Activated naive CD8-positive, alpha-beta T cell treated with anti-CD3 and anti-CD28 coated beads, Interleukin-2, amount 10 ng/mL, durations not matched to agents 7 days and 5 days (primary cell): ENCODE results near the gene MEI1. TPM values are rescaled to one million over a fixed set of nuclear protein-coding genes. Genes with fewer than 3 reads are reported as not detected.

Experiments
- ATAC-seq: fragments of 150-1000 bp; cut with Tn5 transposase; one replicate; pipeline ENCODE4 v1.10.0; 2021; ENCODE audit warnings: low read depth, moderate library complexity
- POLR2A ChIA-PET: fragments of 350-600 bp; sonication (Branson Sonifier 250); formaldehyde crosslinking; loops from one replicate; lab custom pipeline; 2021; ENCODE audit warnings: antibody characterized with exemption; lab: Charles Lee
- DNase-seq: peaks from one replicate; pipeline ENCODE4 v3.0.0; 2021
- H3K27ac Mint-ChIP-seq: one replicate; pipeline ENCODE4 v1.8.0; 2022; ENCODE audit warnings: mild to moderate bottlenecking, mixed read lengths
- H3K27me3 Mint-ChIP-seq: one replicate; pipeline ENCODE4 v1.8.0; 2022; ENCODE audit warnings: mild to moderate bottlenecking, moderate library complexity, mixed read lengths
- H3K36me3 Mint-ChIP-seq: one replicate; pipeline ENCODE4 v1.8.0; 2021; ENCODE audit warnings: mild to moderate bottlenecking, mixed read lengths
- H3K4me1 Mint-ChIP-seq: one replicate; pipeline ENCODE4 v1.8.0; 2021; ENCODE audit warnings: mixed read lengths
- H3K4me3 Mint-ChIP-seq: one replicate; pipeline ENCODE4 v1.8.0; 2022; ENCODE audit warnings: mild to moderate bottlenecking, moderate library complexity, mixed read lengths
- H3K9me3 Mint-ChIP-seq: one replicate; pipeline ENCODE4 v1.8.0; 2021; ENCODE audit warnings: mixed read lengths
- total RNA-seq, 2 experiments: library from RNA; stranded (reverse); gene quantifications; one replicate each; pipeline ENCODE4 v1.2.3, GENCODE V29; 2021

The MEI1 gene
- total RNA-seq, 2 experiments from 2014 or later = 52.1 to 52.5 TPM

DNA sequence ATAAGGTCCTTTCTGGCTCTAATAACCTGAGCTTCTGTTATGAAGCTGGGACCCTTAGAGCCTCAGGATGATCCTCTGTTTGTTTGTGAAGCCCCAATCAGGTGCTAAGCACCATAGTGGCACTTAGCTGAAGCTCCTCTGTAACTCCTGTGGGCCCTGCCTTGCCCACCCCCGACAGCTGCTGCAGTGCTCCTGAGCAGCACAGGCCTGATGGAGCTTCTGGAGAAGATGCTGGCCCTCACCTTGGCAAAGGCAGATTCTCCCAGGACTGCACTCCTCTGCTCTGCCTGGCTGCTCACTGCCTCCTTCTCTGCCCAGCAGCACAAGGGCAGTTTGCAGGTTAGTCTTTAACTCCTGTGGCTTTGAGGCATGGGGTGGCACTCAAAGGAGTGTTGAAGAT, 82.2 kb downstream of the MEI1 start:
- Mint-ChIP-seq H3K27me3 (no peaks in the 10 kb centered on the region), H3K4me3 (peak overlapping the region; percentile 82), H3K9me3 (no peaks in the 10 kb centered on the region), H3K27ac (peak overlapping the region; percentile 96), H3K4me1 (peaks cover 39% of the 10 kb centered on the region), H3K36me3 (peaks cover 8% of the 10 kb centered on the region)
- peak; percentile 52 for DNase-seq
- peak; percentile 22 for ATAC-seq
- POLR2A ChIA-PET = interaction anchor here (0.6 to 7.5 kb wide), 26 partner anchors 9 to 833 kb away, joined by 3 to 250 read pairs (median 5); partner anchors contain the start of genes CCDC134, CENPM, MEI1 and PMM1

DNA sequence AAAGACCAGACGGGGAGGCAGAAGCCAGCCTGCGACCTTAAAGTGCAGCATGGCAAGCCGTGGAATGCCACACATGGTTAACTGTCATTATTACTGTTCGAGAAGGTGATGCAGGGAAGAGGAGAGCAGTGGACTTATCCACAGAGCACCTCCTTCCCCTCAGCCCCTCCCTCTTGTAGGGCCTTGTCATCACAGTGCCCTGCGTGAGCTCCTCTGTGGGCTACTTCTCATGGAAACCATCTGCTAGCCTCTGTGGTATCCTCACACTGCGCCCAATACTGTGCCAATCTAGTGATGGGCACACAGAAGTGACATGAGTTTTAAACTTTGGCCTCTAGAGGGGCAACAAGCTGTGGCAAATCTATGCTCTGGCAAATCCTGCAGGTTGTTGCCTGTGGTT, 83.0 kb downstream of the MEI1 start:
- H3K4me1 Mint-ChIP-seq = peaks cover 42% of the 10 kb centered on the region

DNA sequence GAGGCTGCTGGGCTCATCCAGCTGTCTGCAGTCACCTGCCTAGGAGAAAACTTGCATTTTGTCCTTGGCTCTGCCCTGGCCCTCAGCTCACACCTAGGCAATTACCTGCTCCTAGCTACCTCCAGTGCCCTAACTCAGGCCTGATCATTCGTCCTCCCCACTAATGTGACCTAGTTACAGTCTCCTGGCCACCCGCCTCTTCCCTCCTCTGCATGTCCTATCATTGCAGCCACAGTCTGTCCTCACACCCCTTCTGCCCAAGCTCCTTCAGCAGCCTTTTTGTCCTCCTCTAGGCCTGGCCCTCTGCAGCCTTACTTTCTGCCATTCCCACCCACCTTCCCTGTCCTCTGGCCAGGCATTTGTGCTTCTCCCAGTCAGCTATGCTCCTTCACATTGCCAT, 83.4 kb downstream of the MEI1 start:
- POLR2A ChIA-PET = interaction anchor here (2.5 to 7.5 kb wide), 3 partner anchors 8 to 164 kb away, joined by 14 to 250 read pairs (median 16); partner anchors contain the start of genes CCDC134 and CENPM
- H3K36me3 Mint-ChIP-seq = peaks cover 8% of the 10 kb centered on the region

More for the DNA sequence above, 83.0 kb downstream of the MEI1 start:
- POLR2A ChIA-PET = interaction anchor here (1.4 to 7.5 kb wide), 6 partner anchors 8 to 164 kb away, joined by 4 to 250 read pairs (median 15); partner anchors contain the start of genes CCDC134, CENPM and SREBF2
- Mint-ChIP-seq H3K4me3 (peak overlapping the region; percentile 82), H3K9me3 (no peaks in the 10 kb centered on the region), H3K36me3 (peaks cover 8% of the 10 kb centered on the region), H3K27me3 (no peaks in the 10 kb centered on the region), H3K27ac (peak overlapping the region; percentile 96)
- DNase-seq (peak; percentile 40), ATAC-seq (peak; percentile 8)

DNA sequence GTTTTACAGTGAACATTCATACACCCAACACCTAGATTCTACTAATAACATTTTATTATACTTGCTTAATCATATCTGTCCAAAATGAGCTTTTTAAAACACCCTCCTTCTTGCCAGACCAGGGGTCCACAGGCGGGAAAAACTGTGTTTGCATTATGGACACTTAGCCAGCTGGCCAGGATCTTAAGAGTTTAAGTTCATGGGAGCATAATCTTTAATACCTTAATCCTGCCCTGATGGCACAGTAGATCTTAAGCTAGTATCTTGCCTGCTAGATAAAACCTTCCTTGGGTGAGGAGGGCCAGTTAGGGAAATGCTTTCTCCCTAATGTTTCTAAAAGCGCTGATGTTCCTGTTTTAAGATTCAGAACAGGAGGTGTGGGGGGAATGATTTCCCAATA, 88.0 kb downstream of the MEI1 start:
- no peak for ATAC-seq
- H3K36me3 Mint-ChIP-seq = peaks cover 24% of the 10 kb centered on the region
- POLR2A ChIA-PET = interaction anchor here (0.6 to 3.6 kb wide), 3 partner anchors 13 to 153 kb away, joined by 3 to 23 read pairs (median 4); partner anchors contain the start of gene CCDC134
- H3K4me1 Mint-ChIP-seq = peaks cover 18% of the 10 kb centered on the region
- no peak for DNase-seq
- H3K4me3 Mint-ChIP-seq = no peak overlapping the region
- H3K27ac Mint-ChIP-seq = no peak overlapping the region
- H3K9me3 Mint-ChIP-seq = no peaks in the 10 kb centered on the region
- H3K27me3 Mint-ChIP-seq = no peaks in the 10 kb centered on the region

More for the DNA sequence above, 83.4 kb downstream of the MEI1 start:
- ATAC-seq (no peak), DNase-seq (no peak)
- H3K27ac Mint-ChIP-seq = peak overlapping the region; percentile 96
- peak overlapping the region; percentile 82 for H3K4me3 Mint-ChIP-seq
- H3K27me3 Mint-ChIP-seq = no peaks in the 10 kb centered on the region
- peaks cover 40% of the 10 kb centered on the region for H3K4me1 Mint-ChIP-seq
- no peaks in the 10 kb centered on the region for H3K9me3 Mint-ChIP-seq

- DNase-seq (no peak), ATAC-seq (no peak)
- Mint-ChIP-seq H3K9me3 (no peaks in the 10 kb centered on the region), H3K36me3 (peaks cover 40% of the 10 kb centered on the region), H3K27ac (no peak overlapping the region), H3K4me1 (peaks cover 8% of the 10 kb centered on the region), H3K4me3 (no peak overlapping the region), H3K27me3 (no peaks in the 10 kb centered on the region)
- POLR2A ChIA-PET = interaction anchor here (1.2 kb wide), 1 partner anchor 12 kb away, joined by 3 read pairs; no protein-coding TSS in a partner anchor
Measured at GRCh38 chr22:41793871-41794270, 94.6 kb downstream of the MEI1 start.

DNA sequence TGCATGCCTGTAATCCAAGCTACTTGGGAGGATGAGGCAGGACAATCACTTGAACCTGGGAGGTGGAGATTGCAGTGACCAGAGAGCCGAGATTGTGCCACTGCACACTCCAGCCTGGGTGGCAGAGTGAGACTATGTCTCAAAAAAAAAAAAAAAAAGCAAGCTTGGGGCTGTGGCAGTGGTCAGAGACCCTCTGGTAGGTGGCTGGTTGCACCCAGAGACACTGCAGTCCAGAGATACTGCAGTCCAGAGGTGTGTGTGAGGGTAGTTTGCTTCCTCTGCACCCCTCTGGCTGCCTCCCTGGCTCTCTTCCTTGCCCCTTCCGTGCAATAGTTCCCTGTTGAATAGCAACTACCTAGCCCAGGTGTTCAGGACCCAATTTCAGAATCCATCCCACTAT, 99.4 kb downstream of the MEI1 start:
- ATAC-seq = no peak
- peaks cover 27% of the 10 kb centered on the region for H3K4me1 Mint-ChIP-seq
- H3K36me3 Mint-ChIP-seq = peaks cover 29% of the 10 kb centered on the region
- POLR2A ChIA-PET = interaction anchor here (1.2 to 5.7 kb wide), 4 partner anchors 11 to 291 kb away, joined by 3 to 250 read pairs (median 56); partner anchors contain the start of genes NDUFA6 and SREBF2
- no peak for DNase-seq
- no peak overlapping the region for H3K4me3 Mint-ChIP-seq
- H3K27ac Mint-ChIP-seq = no peak overlapping the region
- H3K27me3 Mint-ChIP-seq = no peaks in the 10 kb centered on the region
- H3K9me3 Mint-ChIP-seq = no peaks in the 10 kb centered on the region

DNA sequence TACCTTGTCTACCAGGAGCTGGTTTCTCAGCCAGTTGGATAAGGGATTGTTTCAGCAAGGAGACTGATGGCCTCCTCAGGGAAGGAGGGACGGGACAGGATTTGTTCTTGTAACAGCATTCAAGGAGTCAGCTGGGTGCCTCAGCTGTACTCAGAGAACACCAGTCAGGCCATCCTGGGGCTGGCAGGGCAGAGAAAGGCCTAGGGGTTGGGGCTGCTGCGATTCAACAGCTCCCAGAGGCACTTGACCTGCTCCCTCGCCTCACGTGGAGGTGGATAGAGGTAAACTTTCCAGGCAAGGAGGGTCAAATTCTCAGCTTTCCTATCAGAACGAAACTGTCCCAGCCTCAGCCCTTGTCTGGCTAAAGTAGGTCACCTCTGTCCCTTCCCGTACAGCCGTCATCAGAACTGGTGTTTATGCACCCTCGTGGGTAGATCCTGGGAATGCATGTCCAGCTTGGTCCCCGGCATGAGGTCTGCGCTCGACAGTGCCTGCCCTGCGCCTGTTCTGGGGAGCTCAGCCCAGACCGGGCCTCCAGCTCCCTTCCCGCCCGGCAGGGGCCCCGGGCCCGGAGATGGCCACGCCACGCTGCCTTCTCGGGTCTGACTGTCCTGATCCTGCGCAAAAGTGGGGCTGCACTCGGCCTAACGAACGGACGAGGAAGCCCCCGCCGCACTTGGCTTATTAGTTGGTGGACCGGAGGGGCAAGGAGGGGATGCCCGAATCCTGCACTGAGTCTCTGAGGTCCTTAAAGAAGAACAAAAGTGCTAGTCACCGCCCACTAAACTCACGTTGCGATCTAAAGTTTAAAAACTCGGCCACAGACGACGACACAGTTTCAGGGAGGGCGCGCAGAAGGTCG, 100.4 kb downstream of the MEI1 start:
- Mint-ChIP-seq H3K36me3 (peaks cover 19% of the 10 kb centered on the region), H3K9me3 (no peaks in the 10 kb centered on the region), H3K4me1 (peaks cover 35% of the 10 kb centered on the region), H3K4me3 (peak overlapping the region; percentile 98), H3K27ac (peak overlapping the region; percentile 97), H3K27me3 (no peaks in the 10 kb centered on the region)
- ATAC-seq = peak; percentile 14
- no peak for DNase-seq
- POLR2A ChIA-PET = interaction anchor here (0.9 to 5.7 kb wide), 28 partner anchors 9 to 815 kb away, joined by 3 to 250 read pairs (median 5); partner anchors contain the start of genes CENPM, DESI1, MEI1 and NDUFA6

GRCh38 chr22:41800348-41801146, 101.2 kb downstream of the MEI1 start, which contains the start of gene CCDC134:
Gene CCDC134 (plus strand): TSS chr22:41800679. CDS start chr22:41808891, 8,212 bp downstream.
- no peaks in the 10 kb centered on the region for H3K9me3 Mint-ChIP-seq
- no peaks in the 10 kb centered on the region for H3K27me3 Mint-ChIP-seq
- ATAC-seq (peak; percentile 97), DNase-seq (peak; percentile 94)
- peaks cover 15% of the 10 kb centered on the region for H3K36me3 Mint-ChIP-seq
- POLR2A ChIA-PET = interaction anchor here (0.6 to 5.7 kb wide), 34 partner anchors 9 to 814 kb away, joined by 3 to 250 read pairs (median 4); partner anchors contain the start of genes CENPM, DESI1, MEI1 and NDUFA6
- peak within 1 kb of the TSS; percentile 97 for H3K27ac Mint-ChIP-seq
- H3K4me3 Mint-ChIP-seq = peak within 1 kb of the TSS; percentile 98
- H3K4me1 Mint-ChIP-seq = peaks cover 40% of the 10 kb centered on the region

DNA sequence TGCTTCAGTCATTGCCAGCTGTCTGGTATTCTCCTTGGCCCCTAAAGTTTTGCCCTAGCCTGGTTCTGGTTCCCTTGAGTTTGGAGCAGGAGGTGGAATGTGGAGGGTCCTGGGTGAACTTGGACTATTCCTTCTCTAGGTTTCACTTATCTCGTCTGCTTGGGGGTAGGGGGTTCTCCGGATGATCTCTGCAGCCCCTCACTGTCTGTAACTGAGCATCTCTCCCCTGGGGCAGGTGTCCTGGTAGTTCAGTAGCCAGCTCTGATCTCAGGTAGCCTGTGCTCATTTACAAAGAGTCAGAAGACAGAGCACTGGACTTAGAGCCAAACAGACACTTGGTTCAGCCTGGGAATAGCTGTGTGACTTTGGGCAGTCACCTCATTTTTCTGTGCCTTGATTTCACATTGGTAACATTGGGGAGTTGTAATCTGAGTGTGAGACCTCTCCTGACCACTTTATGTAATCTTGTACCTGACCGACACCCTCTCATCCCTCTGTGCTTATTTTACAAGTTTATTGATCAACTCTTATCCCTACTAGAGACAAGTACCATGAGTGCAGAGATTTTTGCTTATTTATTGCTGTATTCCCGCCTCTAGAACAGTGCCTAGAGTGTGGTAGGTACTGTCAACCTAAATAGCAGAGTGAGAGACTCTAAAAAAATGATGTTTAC, 102.0 kb downstream of the MEI1 start:
- Mint-ChIP-seq H3K27me3 (no peaks in the 10 kb centered on the region), H3K36me3 (peaks cover 11% of the 10 kb centered on the region), H3K9me3 (no peaks in the 10 kb centered on the region), H3K4me3 (peak overlapping the region; percentile 98), H3K27ac (peak overlapping the region; percentile 97), H3K4me1 (peaks cover 44% of the 10 kb centered on the region)
- no peak for ATAC-seq
- DNase-seq = no peak
- POLR2A ChIA-PET = interaction anchor here (0.7 to 5.7 kb wide), 25 partner anchors 9 to 813 kb away, joined by 3 to 250 read pairs (median 5); partner anchors contain the start of genes CENPM, DESI1, NDUFA6 and POLDIP3

DNA sequence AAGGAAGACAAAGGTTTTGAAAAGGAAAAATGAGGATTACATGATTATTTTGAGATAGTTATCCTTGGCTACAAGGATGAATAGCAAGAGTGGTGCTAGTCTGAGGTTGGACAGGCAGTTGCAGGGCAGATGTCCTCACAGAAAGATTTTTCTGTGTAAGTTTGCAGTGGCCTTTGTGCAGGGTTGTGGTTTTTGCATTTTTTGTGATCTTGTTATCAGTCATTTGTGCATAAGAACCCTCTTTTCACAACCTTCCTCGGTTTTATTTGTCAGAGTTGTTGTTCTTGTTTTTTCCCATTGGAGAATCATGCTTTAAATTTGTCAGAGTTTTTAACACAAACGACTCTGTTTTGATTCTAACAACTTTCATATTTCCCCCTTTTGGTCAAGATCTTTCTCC, 102.6 kb downstream of the MEI1 start:
- POLR2A ChIA-PET = interaction anchor here (1.0 to 5.7 kb wide), 9 partner anchors 11 to 145 kb away, joined by 4 to 250 read pairs (median 15); partner anchors contain the start of genes CENPM, SNU13 and SREBF2
- Mint-ChIP-seq H3K4me3 (peak overlapping the region; percentile 98), H3K36me3 (peaks cover 11% of the 10 kb centered on the region), H3K4me1 (peaks cover 44% of the 10 kb centered on the region), H3K27ac (peak overlapping the region; percentile 97), H3K9me3 (no peaks in the 10 kb centered on the region), H3K27me3 (no peaks in the 10 kb centered on the region)
- no peak for ATAC-seq
- DNase-seq = no peak

DNA sequence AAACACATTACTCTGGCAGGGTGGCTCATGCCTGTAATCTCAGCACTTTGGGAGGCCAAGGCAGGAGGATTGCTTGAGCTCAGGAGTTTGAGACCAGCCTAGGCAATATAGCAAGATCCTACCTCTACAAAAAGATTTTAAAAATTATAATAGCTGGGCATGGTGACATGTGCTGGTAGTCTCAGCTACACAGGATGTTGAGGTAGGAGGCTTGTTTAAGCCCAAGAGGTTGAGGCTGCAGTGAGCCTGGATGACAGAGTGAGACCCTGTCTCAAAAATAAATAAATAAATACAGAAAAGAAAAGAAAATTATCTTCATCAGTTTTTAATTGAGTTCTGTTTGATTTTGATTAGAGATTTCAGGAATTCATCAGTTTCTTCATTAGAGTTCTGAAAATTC, 106.3 kb downstream of the MEI1 start:
- POLR2A ChIA-PET = interaction anchor here (1.3 to 1.7 kb wide), 2 partner anchors 24 to 27 kb away, joined by 3 to 6 read pairs; partner anchors contain the start of gene SREBF2
- DNase-seq (no peak), ATAC-seq (peak; percentile 41)
- H3K9me3 Mint-ChIP-seq = no peaks in the 10 kb centered on the region
- H3K4me3 Mint-ChIP-seq = no peak overlapping the region
- no peaks in the 10 kb centered on the region for H3K27me3 Mint-ChIP-seq
- peaks cover 36% of the 10 kb centered on the region for H3K4me1 Mint-ChIP-seq
- peaks cover 13% of the 10 kb centered on the region for H3K36me3 Mint-ChIP-seq
- H3K27ac Mint-ChIP-seq = no peak overlapping the region

GRCh38 chr22:41808400-41808799, 109.1 kb downstream of the MEI1 start:
- no peak overlapping the region for H3K27ac Mint-ChIP-seq
- H3K4me1 Mint-ChIP-seq = peaks cover 21% of the 10 kb centered on the region
- no peak overlapping the region for H3K4me3 Mint-ChIP-seq
- POLR2A ChIA-PET = no interaction called here
- H3K9me3 Mint-ChIP-seq = no peaks in the 10 kb centered on the region
- ATAC-seq (no peak), DNase-seq (no peak)
- H3K36me3 Mint-ChIP-seq = peaks cover 7% of the 10 kb centered on the region
- H3K27me3 Mint-ChIP-seq = no peaks in the 10 kb centered on the region
